Measurements from ENCODE around the gene FAM3B.

GRCh38 chr21:41322496-41323382, 6.1 kb downstream of the FAM3B start:
- TF ChIP-seq POLR2A (IDR thresholded peaks at IDR 0.05), result no peak
- TF ChIP-seq CTCF (IDR thresholded peaks at IDR 0.05 in 4 of 5, conservative IDR thresholded peaks at IDR 0.05 in 1 of 5), result no peak

Data from gastrocnemius medialis (tissue), 4 donors.